Motor neuron (in vitro differentiated cells): ENCODE data around the gene NRG2. TPM values are rescaled to one million over a fixed set of nuclear protein-coding genes. Genes with fewer than 3 reads are reported as not detected.

ENCODE experiments used
- ATAC-seq, 8 experiments: fragments of 200-7000 bp; cut with Tn5 transposase; replicated peaks in 6 of 8; 2 replicates each; pipeline ENCODE4 v1.8.0; 2021; ENCODE audit warnings: mild to moderate bottlenecking in 8 of 8, moderate library complexity in 8 of 8
- H3K27ac ChIP-seq, 2 donors: fragments of 250-450 bp; sonication (Bioruptor Pico); 2 replicates each; pipeline ENCODE4 v1.9.0; 2021; ENCODE audit warnings: antibody characterized with exemption in 2 of 2, mild to moderate bottlenecking in 2 of 2, moderate library complexity in 1 of 2
- H3K4me1 ChIP-seq, 2 donors: fragments of 250-450 bp; sonication (Bioruptor Pico); replicated peaks in 1 of 2; 2 replicates each; pipeline ENCODE4 v1.6.1; 2021; ENCODE audit warnings: antibody characterized with exemption in 2 of 2, mild to moderate bottlenecking in 2 of 2, moderate library complexity in 1 of 2
- H3K4me3 ChIP-seq, 5 donors: fragments of 250-450 bp; sonication (Bioruptor Pico); 2 replicates each; pipeline ENCODE4 v1.9.0; 2021; ENCODE audit warnings: antibody characterized with exemption in 5 of 5, mild to moderate bottlenecking in 5 of 5, moderate library complexity in 4 of 5
- WGBS, 10 experiments: fragments of 450-650 bp; shearing (Covaris generic); methylation state at CpG; one replicate each; pipeline ENCODE4 v1.0.0; 2022; 5-methylcytosine and 5-hydroxymethylcytosine counted together
- in situ Hi-C, 9 experiments: fragments of 400-800 bp; cut with MboI; loops; one replicate each; pipeline ENCODE4 v1.15.0; 2021; ENCODE audit warnings: low sequenced_read_pairs in 9 of 9, low pct_unique_long_range_greater_than_20kb in 2 of 9; ENCODE audit not compliant: unreplicated experiment in 9 of 9
- total RNA-seq, 8 experiments: library from RNA; unstranded; fragments of 300-600 nt; gene quantifications; 2 replicates each; pipeline versions ENCODE4 v1.2.3 to v1.2.4, GENCODE V29; 2022

The NRG2 gene
- total RNA-seq, 8 experiments from 2014 or later, result 0.28 to 1.8 (median 0.71) TPM; not detected in 1

DNA sequence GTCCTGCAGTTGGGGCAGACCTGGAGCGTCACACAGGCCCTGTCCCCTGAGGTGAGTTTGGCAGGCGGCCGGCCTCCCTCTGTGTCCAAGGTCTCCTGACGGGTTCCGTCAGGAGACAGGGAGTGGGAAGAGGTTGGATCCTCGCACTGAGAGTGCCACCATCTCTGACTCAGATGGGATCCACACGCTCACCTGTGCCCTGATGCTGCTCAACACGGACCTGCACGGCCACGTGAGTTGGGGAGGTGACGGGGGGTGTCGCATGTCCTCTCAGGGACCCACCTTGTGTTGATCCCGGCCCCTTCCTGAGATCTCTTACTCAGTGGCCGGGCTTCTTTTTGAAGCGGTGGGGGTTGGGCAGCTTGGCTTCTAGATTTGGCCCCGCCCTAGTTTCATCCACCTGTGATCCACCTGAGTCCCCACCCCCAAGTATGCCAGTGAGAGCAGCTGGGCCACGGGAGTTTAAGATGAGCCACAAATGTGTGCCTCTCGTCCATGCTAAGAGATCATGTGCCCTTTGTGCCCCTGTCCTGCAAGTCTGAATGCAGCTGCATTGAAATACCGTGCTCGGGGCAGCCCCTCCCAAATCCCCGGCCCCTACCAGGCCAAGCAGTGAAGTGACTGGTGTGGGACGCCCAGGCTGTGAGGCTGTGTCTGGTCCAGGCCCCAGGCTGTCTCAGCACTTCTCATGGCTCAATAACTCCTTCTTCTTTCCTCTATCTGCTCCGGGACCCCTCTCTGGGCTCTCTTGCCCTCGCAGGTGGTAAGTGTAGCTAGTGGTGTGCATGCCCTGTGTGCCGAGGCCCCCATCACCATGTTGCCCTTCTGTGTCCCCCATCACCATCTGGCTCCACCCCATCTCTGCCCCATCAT, 220.3 kb downstream of the NRG2 start:
- 20 to 69% (median 57%) methylated on average over 2 to 12 of the region's 25 CpGs; no CpG with 5 or more reads in 4 of the 10 experiments for WGBS, 10 experiments
- H3K4me3 ChIP-seq, result no peak overlapping the region
- H3K4me1 ChIP-seq, result no peaks in the 10 kb centered on the region
- no peak overlapping the region for H3K27ac ChIP-seq
- ATAC-seq, result no peak
- in situ Hi-C loops, result no loop called here

DNA sequence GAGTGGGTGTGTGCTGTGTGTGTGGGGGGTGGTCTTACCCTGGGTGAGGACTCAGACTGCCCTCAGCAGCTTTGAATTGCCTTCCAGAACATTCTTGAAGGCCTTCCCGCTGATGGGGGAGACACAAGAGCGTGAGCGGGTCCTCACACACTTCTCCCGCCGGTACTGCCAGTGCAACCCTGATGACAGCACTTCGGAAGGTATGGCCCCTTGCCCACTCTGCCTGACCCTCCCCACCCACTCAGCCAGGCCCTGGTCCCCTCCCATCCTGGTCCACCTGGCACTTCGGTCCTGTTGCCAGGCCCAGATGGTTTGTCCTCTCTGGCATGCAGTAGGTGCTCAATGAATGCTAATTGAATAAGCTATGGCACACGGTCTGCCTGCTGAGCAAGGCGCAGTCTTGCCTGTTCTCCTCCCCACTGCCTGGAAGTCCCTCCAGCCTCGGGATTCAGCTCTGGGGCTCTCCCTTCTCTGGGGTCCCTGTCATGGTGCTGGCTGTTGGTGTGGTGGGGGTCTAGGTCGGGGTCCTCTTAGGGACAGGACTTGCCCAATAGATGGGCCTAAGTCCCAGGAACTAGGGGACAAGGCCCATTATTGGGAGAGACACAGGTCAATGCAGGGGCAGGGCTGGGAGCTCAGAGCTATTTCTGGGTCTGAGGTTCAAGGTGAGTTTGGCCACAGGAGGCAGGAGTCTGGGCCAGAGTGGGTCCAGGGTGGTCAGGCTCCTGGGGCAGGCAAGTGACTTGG, 221.1 kb downstream of the NRG2 start:
- Histone ChIP-seq H3K4me3 (no peak overlapping the region), H3K4me1 (no peaks in the 10 kb centered on the region), H3K27ac (no peak overlapping the region)
- WGBS, 10 experiments, result 40 to 51% methylated on average over 1 to 2 of the region's 11 CpGs; no CpG with 5 or more reads in 8 of the 10 experiments
- in situ Hi-C loops, result no loop called here
- no peak for ATAC-seq

DNA sequence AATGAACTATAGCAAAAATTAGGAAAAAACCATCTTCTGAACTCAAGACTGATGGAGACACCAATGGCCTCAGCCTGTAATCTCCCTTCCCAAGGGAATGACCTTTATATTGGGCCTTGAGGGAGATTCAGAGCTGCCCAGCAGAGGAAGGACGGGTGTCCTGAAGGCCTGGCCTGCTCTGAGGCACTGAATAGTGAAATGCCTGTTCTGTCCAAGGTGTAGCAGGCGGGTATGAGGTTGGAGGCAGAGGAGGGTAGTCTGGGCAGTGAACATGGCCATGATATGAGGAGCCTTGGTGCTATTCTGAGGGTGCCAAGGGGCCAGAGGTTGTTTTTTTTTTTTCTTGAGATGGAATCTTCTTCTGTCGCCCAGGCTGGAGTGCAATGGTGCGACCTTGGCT, 222.5 kb downstream of the NRG2 start:
- in situ Hi-C loops, result no loop called here
- 0 to 60% (median 49%) methylated on average over 1 to 2 of the region's 4 CpGs; no CpG with 5 or more reads in 6 of the 10 experiments for WGBS, 10 experiments
- Histone ChIP-seq H3K27ac (no peak overlapping the region), H3K4me1 (no peaks in the 10 kb centered on the region), H3K4me3 (no peak overlapping the region)
- ATAC-seq, result no peak

DNA sequence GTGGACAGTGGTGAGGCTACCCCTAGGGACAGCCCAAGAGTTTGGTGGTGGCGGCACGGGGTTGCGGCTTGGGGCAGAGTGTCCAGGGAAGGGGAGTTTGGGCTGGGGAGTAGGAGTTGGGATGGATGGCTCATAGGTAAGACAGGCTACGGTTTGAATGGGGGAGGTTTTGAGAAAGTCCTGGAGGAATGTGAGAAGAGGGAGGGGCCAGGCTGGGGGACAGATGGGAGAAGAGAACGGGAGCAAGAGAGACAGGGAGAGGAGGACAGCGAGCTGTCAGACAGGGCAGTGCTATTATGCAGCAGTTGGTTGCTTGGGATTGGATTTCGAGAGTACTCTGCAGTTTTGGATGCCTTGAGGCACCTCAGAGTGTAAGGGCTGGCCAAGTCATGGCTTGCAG, 223.0 kb downstream of the NRG2 start:
- no peaks in the 10 kb centered on the region for H3K4me1 ChIP-seq
- H3K27ac ChIP-seq, result no peak overlapping the region
- WGBS, 10 experiments, result 0 to 100% (median 71%) methylated on average over 1 to 3 of the region's 7 CpGs; no CpG with 5 or more reads in 5 of the 10 experiments
- no peak overlapping the region for H3K4me3 ChIP-seq
- in situ Hi-C loops, result no loop called here
- ATAC-seq, result no peak

DNA sequence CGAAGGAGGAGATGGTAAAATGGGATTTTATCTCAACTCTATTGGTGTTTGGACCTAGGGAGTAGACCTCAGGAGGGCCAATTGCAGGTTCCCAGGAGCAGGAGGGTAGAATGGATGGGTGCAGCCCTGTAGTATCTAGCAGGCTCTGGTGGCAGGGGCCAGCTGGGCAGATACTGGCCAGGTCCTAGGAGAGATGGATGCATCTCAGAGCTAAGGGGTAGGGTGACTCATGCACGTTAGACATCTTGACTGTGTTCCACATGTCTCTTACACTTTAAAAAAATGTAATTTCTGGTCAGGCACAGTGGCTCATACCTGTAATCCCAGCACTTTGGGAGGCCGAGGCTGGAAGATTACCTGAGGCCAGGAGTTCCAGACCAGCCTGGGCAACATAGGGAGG, 225.1 kb downstream of the NRG2 start:
- in situ Hi-C loops, result no loop called here
- Histone ChIP-seq H3K27ac (no peak overlapping the region), H3K4me3 (no peak overlapping the region), H3K4me1 (no peaks in the 10 kb centered on the region)
- no peak for ATAC-seq
- 18 to 69% (median 41%) methylated on average over 1 to 3 of the region's 3 CpGs; no CpG with 5 or more reads in 2 of the 10 experiments for WGBS, 10 experiments

DNA sequence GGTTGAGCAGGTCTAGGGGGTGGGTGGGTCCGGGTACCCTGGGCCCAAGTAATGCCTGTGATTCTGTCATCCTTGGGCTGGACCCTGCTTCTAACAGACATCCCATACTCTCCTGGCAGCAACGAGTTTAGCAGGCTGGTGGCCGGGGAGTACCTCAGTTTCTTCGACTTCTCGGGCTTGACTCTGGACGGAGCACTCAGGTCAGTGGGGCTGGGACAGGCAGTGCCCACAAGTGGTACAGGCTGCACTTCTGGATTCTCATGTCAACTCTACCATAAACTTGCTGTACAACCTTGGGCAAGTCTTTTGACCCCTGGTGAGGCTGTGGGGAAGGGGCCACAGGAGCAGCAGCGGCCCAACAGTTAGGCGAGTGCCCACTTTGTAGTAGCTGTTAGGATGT, 225.7 kb downstream of the NRG2 start:
- H3K27ac ChIP-seq, result no peak overlapping the region
- no peak for ATAC-seq
- no peak overlapping the region for H3K4me3 ChIP-seq
- H3K4me1 ChIP-seq, result no peaks in the 10 kb centered on the region
- in situ Hi-C loops, result no loop called here
- 100% methylated on average over 1 to 2 of the region's 8 CpGs; no CpG with 5 or more reads in 8 of the 10 experiments for whole genome bisulfite sequencing, 10 experiments

DNA sequence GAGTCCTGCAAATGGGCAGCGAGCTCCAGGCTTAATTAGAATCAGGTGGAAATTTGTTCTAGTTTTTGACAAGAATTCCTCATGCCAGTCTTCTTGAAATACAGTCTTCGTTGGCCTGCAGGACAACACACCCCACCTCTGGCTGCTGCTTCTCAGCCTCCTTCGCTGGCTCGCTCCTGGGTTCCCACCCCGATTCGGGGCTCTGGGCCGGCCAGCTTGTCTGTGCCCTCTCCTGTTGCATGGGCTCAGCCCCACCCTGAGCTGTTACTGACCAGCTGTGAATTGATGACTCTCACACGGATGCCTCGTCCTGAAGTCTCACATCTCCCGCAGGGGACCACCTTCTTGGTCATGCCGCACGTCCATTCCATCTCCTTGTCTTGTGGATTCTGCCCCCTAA, 226.5 kb downstream of the NRG2 start:
- no peak overlapping the region for H3K4me3 ChIP-seq
- WGBS, 10 experiments, result 0 to 89% (median 54%) methylated on average over 2 to 7 of the region's 12 CpGs; no CpG with 5 or more reads in 4 of the 10 experiments
- ATAC-seq, result no peak
- H3K27ac ChIP-seq, result no peak overlapping the region
- in situ Hi-C loops, result no loop called here
- no peaks in the 10 kb centered on the region for H3K4me1 ChIP-seq

DNA sequence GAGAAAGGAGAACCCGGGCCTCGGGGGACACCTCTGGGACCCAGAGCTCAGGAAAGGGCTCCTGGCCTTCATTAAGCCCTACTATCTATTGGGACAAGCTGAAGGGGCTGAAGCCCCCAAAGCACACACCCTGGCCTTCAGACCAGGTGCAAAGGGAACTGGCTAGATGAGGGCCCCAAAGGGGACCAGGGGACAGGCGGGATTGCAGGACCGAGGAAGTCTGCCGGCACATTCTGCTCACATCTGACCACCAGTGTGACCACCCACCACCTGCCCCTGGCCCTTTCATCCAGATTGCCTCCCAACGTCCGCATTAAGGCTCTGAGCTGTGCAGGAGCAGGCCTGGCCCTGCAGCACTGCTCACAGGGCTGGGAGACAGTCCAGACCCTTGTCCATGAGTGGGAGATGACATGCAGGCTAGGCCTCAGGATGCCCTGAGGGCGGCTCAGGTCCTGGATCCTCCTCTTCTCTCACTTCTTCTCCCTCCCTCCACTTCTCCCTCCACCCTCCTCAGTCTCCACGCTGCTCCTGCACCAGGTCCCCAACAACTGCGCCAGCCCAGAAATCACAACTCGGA, 228.3 kb downstream of the NRG2 start:
- ATAC-seq, result no peak
- 53 to 100% (median 89%) methylated on average over 1 to 5 of the region's 11 CpGs; no CpG with 5 or more reads in 4 of the 10 experiments for WGBS, 10 experiments
- Histone ChIP-seq H3K4me3 (no peak overlapping the region), H3K27ac (no peak overlapping the region), H3K4me1 (no peaks in the 10 kb centered on the region)
- in situ Hi-C loops, result no loop called here

DNA sequence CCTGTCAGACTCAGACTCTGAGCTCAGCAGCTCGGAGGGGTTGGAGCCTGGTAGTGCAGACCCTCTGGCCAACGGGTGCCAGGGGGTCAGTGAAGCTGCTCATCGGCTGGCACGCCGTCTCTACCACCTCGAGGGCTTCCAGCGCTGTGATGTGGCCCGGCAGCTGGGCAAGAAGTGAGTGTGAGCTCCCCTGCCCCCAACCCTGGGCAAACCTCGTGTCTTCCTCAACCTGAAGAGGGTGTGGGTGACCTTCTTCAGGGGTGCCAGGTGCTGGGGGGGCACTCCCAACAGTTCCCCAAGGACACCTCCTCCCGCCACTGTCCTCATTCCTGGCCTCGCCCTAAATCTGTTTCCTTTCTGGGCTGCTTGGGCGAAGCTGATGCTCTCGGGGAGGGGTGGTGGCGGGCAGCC, 228.9 kb downstream of the NRG2 start:
- WGBS, 10 experiments, result 20 to 92% (median 84%) methylated on average over 1 to 7 of the region's 14 CpGs; no CpG with 5 or more reads in 5 of the 10 experiments

DNA sequence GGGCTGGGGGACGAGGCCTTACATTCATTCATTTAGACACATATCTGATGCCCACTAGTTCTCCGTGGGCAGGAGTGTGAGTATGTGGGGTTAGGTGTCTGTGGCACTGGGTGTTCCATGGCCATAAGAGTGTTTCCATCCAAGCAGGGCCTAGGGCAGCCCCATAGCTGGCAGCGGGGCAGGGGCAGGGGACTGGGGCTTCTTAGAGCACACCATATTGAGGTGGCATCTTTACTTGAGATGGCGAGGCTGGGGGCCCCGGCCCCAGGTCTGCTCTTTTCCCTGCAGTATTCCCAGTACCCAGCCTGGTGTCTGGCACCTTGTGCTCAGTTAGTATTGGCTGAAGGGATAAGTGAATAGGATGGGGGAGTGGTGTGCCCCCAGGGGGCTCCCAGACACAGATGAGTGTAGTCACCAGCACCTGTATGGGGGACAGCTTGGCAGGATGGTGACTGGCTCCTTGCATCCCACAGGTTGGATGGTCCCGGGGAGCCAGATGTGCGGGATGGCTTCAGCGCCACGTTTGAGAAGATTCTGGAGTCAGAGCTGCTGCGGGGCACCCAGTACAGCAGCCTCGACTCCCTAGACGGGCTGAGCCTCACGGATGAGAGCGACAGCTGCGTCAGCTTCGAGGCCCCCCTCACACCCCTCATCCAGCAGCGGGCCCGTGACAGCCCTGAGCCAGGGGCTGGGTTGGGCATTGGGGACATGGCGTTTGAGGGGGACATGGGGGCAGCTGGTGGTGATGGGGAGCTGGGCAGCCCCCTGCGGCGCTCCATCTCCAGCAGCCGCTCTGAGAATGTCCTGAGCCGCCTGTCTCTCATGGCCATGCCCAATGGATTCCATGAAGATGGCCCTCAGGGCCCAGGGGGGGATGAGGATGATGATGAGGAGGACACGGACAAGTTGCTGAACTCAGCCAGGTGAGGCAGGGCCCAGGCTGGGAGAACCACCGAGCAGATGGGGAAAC, 230.0 kb downstream of the NRG2 start:
- Histone ChIP-seq H3K27ac (no peak overlapping the region), H3K4me1 (no peaks in the 10 kb centered on the region), H3K4me3 (no peak overlapping the region)
- WGBS, 10 experiments, result 45 to 100% (median 65%) methylated on average over 1 to 4 of the region's 25 CpGs; no CpG with 5 or more reads in 6 of the 10 experiments
- ATAC-seq, result no peak
- in situ Hi-C loops, result no loop called here

More for the DNA sequence above, 228.9 kb downstream of the NRG2 start:
- Histone ChIP-seq H3K4me3 (no peak overlapping the region), H3K4me1 (no peaks in the 10 kb centered on the region), H3K27ac (no peak overlapping the region)
- no peak for ATAC-seq
- in situ Hi-C loops, result no loop called here

DNA sequence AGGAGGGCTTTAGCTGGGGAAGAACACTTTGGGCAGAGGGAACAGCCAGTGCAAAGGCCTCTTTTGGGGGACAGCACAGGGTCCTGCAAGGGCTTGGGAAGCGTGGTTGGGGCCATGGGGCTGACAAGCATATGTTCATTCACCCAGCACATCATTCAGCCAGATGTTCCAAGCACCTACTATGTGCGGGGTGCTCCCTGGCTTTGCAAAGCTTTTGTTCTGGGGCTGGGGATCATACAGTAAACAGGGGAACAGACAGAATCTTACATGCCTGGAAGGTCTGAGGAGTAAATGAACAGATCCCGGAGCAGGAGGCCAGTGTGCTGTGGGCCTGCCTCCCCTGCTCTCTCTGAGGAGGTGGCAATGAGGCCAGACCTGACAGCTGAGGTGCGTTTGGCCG, 230.8 kb downstream of the NRG2 start:
- no peaks in the 10 kb centered on the region for H3K4me1 ChIP-seq
- no peak overlapping the region for H3K4me3 ChIP-seq
- ATAC-seq, result no peak
- in situ Hi-C loops, result no loop called here
- WGBS, 10 experiments, result 0 to 100% (median 42%) methylated on average over 1 to 4 of the region's 5 CpGs; no CpG with 5 or more reads in 2 of the 10 experiments
- no peak overlapping the region for H3K27ac ChIP-seq

DNA sequence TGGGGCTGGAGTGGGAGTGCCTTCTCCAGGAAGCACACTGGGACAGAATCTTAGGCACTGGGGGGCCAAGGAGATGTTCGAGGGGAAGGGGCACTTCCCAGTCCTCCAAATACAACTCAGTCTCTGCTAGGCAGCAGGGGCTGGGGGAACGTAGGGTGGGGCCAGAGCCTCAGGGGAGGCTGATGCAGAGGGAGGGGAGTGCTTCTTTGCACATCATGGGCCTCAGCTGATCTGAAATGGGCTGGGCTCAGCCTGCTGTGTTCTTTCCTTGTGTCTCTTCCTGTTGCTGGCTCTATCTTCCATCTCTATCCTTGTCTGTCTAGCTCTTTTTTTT, 231.9 kb downstream of the NRG2 start:
- H3K27ac ChIP-seq, result no peak overlapping the region
- no peak overlapping the region for H3K4me3 ChIP-seq
- no CpG with 5 or more reads among the region's 2 CpGs for WGBS, 10 experiments
- ATAC-seq, result no peak
- no peaks in the 10 kb centered on the region for H3K4me1 ChIP-seq
- in situ Hi-C loops, result no loop called here
